Caco-2 (cell line): ENCODE measurements around the gene MRPS35. TPM values are rescaled to one million over a fixed set of nuclear protein-coding genes. Genes with fewer than 3 reads are reported as not detected.

Experiments used
- BruUV-seq: library from RNA; stranded (reverse); fragments of 400-500 nt; replicated peaks from 2 replicates; lab custom pipeline; 2021; lab: Mats Ljungman, UMichigan
- CTCF ChIA-PET: fragments of 300-600 bp; sonication (Branson Sonifier 250); formaldehyde crosslinking; loops from one replicate; lab custom pipeline; 2022; ENCODE audit warnings: antibody characterized with exemption; lab: Charles Lee
- POLR2A ChIA-PET: fragments of 300-600 bp; sonication (Branson Sonifier 250); formaldehyde crosslinking; loops from one replicate; lab custom pipeline; 2022; ENCODE audit warnings: antibody characterized with exemption; lab: Charles Lee
- DNase-seq, 2 experiments: peaks; one replicate each; pipeline versions ENCODE4 v3.0.0 to v3.0.0-alpha.2; 2020 to 2022
- H3K27me3 ChIP-seq: replicated peaks from 2 replicates; pipeline ENCODE4 v1.6.0; 2011; ENCODE audit warnings: low read length; ENCODE audit not compliant: control insufficient read depth, insufficient read depth
- H3K36me3 ChIP-seq: 2 replicates; pipeline ENCODE4 v1.5.1; 2011; ENCODE audit warnings: low read length; ENCODE audit not compliant: control insufficient read depth, insufficient read depth
- H3K4me1 ChIP-seq: fragments of 250-450 bp; sonication (Bioruptor Pico); 2 replicates; pipeline ENCODE4 v1.5.1; 2020; ENCODE audit warnings: mild to moderate bottlenecking
- H3K4me3 ChIP-seq: 2 replicates; pipeline ENCODE4 v1.5.1; 2011; ENCODE audit warnings: low read depth, mild to moderate bottlenecking, control low read depth, low read length
- H3K9me3 ChIP-seq: fragments of 250-450 bp; sonication (Bioruptor Pico); 2 replicates; pipeline ENCODE4 v1.5.1; 2020; ENCODE audit warnings: mild to moderate bottlenecking, moderate library complexity
- H3K27ac Mint-ChIP-seq: one replicate; pipeline ENCODE4 v1.8.0; 2022; ENCODE audit warnings: mixed read lengths; ENCODE audit not compliant: unreplicated experiment
- H3K27me3 Mint-ChIP-seq: one replicate; pipeline ENCODE4 v1.8.0; 2022; ENCODE audit warnings: mixed read lengths; ENCODE audit not compliant: insufficient read depth, unreplicated experiment
- H3K36me3 Mint-ChIP-seq: one replicate; pipeline ENCODE4 v1.8.0; 2022; ENCODE audit warnings: mild to moderate bottlenecking, mixed read lengths; ENCODE audit not compliant: insufficient read depth, unreplicated experiment
- H3K4me1 Mint-ChIP-seq: one replicate; pipeline ENCODE4 v1.8.0; 2022; ENCODE audit warnings: low read depth, mixed read lengths; ENCODE audit not compliant: unreplicated experiment
- H3K4me3 Mint-ChIP-seq: one replicate; pipeline ENCODE4 v1.8.0; 2022; ENCODE audit warnings: mild to moderate bottlenecking, moderate library complexity, mixed read lengths; ENCODE audit not compliant: unreplicated experiment
- H3K9me3 Mint-ChIP-seq: one replicate; pipeline ENCODE4 v1.8.0; 2022; ENCODE audit warnings: mixed read lengths; ENCODE audit not compliant: unreplicated experiment
- intact Hi-C: fragments of 100-400 bp; cut with micrococcal nuclease; formaldehyde crosslinking; loops from one replicate; pipeline ENCODE4 v1.10.0; 2022; ENCODE audit not compliant: unreplicated experiment
- total RNA-seq: library from RNA; stranded (reverse); gene quantifications from 2 replicates; pipeline ENCODE4 v1.2.3, GENCODE V29; 2022
- TF ChIP-seq, protein P1 (sequence below), 2 experiments: fragments of 200-600 bp in 1 of 2; IDR thresholded peaks; 1 replicate in 1 of 2; 2 replicates in 1 of 2; pipeline versions ENCODE4 v1.5.1 to v1.8.0; 2011 to 2022; ENCODE audit warnings: antibody characterized with exemption in 1 of 2, control low read depth in 1 of 2, inconsistent platforms in 1 of 2, low read depth in 1 of 2, low read length in 1 of 2, mild to moderate bottlenecking in 1 of 2, moderate library complexity in 1 of 2; ENCODE audit not compliant: insufficient read depth in 1 of 2, severe bottlenecking in 1 of 2, unreplicated experiment in 1 of 2

The MRPS35 gene
- total RNA-seq, 1 experiment from 2014 or later: 135 TPM

DNA sequence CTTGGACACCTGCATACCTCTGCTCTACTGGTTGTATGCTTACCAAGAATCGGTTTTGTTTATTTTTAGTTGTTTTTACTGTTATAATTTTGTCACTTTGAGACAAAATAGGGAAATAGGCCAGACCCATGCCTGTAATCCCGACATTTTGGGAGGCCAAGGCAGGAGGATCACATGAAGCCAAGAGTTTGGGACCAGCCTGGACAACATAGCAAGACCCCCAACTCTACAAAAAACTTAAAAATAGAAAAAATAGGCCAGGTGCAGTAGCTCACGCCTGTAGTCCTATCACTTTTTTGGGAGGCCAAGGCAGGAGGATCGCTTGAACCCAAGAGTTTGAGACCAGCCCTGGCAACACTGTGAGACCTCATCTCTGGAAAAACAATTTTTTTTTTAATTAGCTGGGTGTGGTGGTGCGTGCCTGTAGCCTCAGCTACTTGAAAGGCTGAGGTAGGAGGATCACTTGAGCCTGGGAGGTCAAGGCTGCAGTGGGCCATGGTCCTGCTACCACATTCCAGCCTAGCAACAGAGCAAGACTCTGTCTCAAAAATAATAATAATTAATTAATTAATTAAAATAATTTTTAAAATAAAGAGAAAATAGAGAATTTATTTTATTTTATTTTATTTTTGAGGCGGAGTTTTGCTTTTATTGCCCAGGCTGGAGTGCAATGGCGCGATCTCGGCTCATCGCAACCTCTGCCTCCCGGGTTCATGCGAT is 1.3 kb upstream of the MRPS35 start:
- no TSS peak for BruUV-seq
- ChIA-PET CTCF (no interaction called here), POLR2A (interaction anchor here (1.2 to 1.5 kb wide), 4 partner anchors 13 to 876 kb away, joined by 3 to 6 read pairs (median 4); partner anchors contain the start of genes ITPR2, KLHL42, MANSC4 and PPFIBP1)
- H3K27me3 Mint-ChIP-seq: no peaks in the 10 kb centered on the region
- Histone ChIP-seq H3K9me3 (no peaks in the 10 kb centered on the region), H3K4me1 (no peaks in the 10 kb centered on the region), H3K27me3 (no peaks in the 10 kb centered on the region), H3K4me3 (peak overlapping the region; percentile 73), H3K36me3 (no peaks in the 10 kb centered on the region)
- no peaks in the 10 kb centered on the region for H3K9me3 Mint-ChIP-seq
- H3K27ac Mint-ChIP-seq: peak overlapping the region; percentile 97
- peak overlapping the region; percentile 93 for H3K4me3 Mint-ChIP-seq
- H3K4me1 Mint-ChIP-seq: peaks cover 11% of the 10 kb centered on the region
- peaks cover 13% of the 10 kb centered on the region for H3K36me3 Mint-ChIP-seq
- TF ChIP-seq, protein P1, sequence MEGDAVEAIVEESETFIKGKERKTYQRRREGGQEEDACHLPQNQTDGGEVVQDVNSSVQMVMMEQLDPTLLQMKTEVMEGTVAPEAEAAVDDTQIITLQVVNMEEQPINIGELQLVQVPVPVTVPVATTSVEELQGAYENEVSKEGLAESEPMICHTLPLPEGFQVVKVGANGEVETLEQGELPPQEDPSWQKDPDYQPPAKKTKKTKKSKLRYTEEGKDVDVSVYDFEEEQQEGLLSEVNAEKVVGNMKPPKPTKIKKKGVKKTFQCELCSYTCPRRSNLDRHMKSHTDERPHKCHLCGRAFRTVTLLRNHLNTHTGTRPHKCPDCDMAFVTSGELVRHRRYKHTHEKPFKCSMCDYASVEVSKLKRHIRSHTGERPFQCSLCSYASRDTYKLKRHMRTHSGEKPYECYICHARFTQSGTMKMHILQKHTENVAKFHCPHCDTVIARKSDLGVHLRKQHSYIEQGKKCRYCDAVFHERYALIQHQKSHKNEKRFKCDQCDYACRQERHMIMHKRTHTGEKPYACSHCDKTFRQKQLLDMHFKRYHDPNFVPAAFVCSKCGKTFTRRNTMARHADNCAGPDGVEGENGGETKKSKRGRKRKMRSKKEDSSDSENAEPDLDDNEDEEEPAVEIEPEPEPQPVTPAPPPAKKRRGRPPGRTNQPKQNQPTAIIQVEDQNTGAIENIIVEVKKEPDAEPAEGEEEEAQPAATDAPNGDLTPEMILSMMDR (IDR thresholded peaks at IDR 0.05; ENCODE audit: insufficient read depth in 1 of 2, low read depth in 1 of 2, low read length in 1 of 2, severe bottlenecking in 1 of 2, unreplicated experiment in 1 of 2): no peak
- intact Hi-C loops: no loop called here
- no peak for DNase-seq

DNA sequence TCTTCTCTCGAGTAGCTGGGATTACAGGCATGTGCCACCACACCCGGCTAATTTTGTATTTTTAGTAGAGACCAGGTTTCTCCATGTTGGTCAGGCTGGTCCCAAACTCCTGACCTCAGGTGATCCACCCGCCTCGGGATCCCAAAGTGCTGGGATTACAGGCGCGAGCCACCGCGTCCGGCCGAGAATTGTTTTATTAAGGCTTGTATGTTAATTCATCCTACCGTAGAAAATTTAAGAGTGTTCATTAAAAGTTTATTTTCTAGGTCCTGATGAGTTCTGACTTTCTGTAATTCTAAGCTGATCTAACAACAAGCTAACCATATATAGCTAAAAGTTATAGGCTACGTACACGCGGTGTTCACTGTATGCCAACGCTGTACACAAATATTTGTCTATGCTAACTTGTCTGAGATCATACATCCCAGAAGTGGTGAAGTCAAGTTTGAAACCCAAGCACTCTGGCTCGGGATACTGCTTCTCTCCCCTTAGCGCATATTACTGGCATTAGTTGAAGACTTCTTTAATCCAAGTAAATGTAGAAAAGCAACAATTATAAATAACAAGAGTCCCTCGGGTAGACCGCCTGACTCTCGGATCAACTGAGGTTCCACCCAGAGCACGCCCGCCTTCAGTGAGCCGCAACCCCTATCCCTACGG is 570 bp upstream of the MRPS35 start:
- intact Hi-C loops: no loop called here
- H3K9me3 Mint-ChIP-seq: no peaks in the 10 kb centered on the region
- TF ChIP-seq, protein P1 (IDR thresholded peaks at IDR 0.05; ENCODE audit: insufficient read depth in 1 of 2, low read depth in 1 of 2, low read length in 1 of 2, severe bottlenecking in 1 of 2, unreplicated experiment in 1 of 2): no peak
- no peaks in the 10 kb centered on the region for H3K9me3 ChIP-seq
- H3K36me3 ChIP-seq: no peaks in the 10 kb centered on the region
- TSS peak; percentile 98 for BruUV-seq
- no peaks in the 10 kb centered on the region for H3K4me1 ChIP-seq
- H3K27me3 ChIP-seq: no peaks in the 10 kb centered on the region
- DNase-seq: peak in 1 of 2 experiments; percentile 49
- peak overlapping the region; percentile 93 for H3K4me3 Mint-ChIP-seq
- peak overlapping the region; percentile 97 for H3K27ac Mint-ChIP-seq
- peak overlapping the region; percentile 73 for H3K4me3 ChIP-seq
- CTCF ChIA-PET: interaction anchor here (0.6 kb wide), 1 partner anchor 878 kb away, joined by 6 read pairs; no protein-coding TSS in a partner anchor
- no peaks in the 10 kb centered on the region for H3K27me3 Mint-ChIP-seq
- peaks cover 13% of the 10 kb centered on the region for H3K36me3 Mint-ChIP-seq
- POLR2A ChIA-PET: interaction anchor here (1.2 to 1.5 kb wide), 4 partner anchors 14 to 877 kb away, joined by 3 to 6 read pairs (median 4); partner anchors contain the start of genes ITPR2, KLHL42, MANSC4 and PPFIBP1
- H3K4me1 Mint-ChIP-seq: peaks cover 11% of the 10 kb centered on the region

- H3K27ac Mint-ChIP-seq: peak overlapping the region; percentile 97
- H3K4me3 ChIP-seq: peak overlapping the region; percentile 73
- H3K36me3 Mint-ChIP-seq: peaks cover 13% of the 10 kb centered on the region
- no TSS peak for BruUV-seq
- peaks cover 11% of the 10 kb centered on the region for H3K4me1 Mint-ChIP-seq
- H3K4me3 Mint-ChIP-seq: peak overlapping the region; percentile 93
- ChIA-PET CTCF (no interaction called here), POLR2A (no interaction called here)
- TF ChIP-seq, protein P1 (IDR thresholded peaks at IDR 0.05; ENCODE audit: insufficient read depth in 1 of 2, low read depth in 1 of 2, low read length in 1 of 2, severe bottlenecking in 1 of 2, unreplicated experiment in 1 of 2): no peak
- intact Hi-C loops: no loop called here
- no peaks in the 10 kb centered on the region for H3K36me3 ChIP-seq
- no peaks in the 10 kb centered on the region for H3K9me3 ChIP-seq
- no peaks in the 10 kb centered on the region for H3K27me3 ChIP-seq
- H3K27me3 Mint-ChIP-seq: no peaks in the 10 kb centered on the region
- DNase-seq: no peak
- H3K9me3 Mint-ChIP-seq: no peaks in the 10 kb centered on the region
- no peaks in the 10 kb centered on the region for H3K4me1 ChIP-seq
These were observed 668 bp downstream of the MRPS35 start for GRCh38 chr12:27711317-27711682.
